HepG2 (cell line): Measurements from ENCODE around the gene GRIN3B. TPM values are rescaled to one million over a fixed set of nuclear protein-coding genes. Genes with fewer than 3 reads are reported as not detected.
A peak's percentile ranks its signal among the peaks of the same experiment; 100 is the strongest.

Experiments used
- ATAC-seq: fragments of 200-7000 bp; cut with Tn5 transposase; 3 replicates; pipeline ENCODE4 v1.9.1; 2020; ENCODE audit warnings: mild to moderate bottlenecking, moderate library complexity
- BruUV-seq: library from RNA; stranded (reverse); fragments of 400-500 nt; replicated peaks from 2 replicates; lab custom pipeline; 2021; lab: Mats Ljungman, UMichigan
- CTCF ChIA-PET: fragments of 300-600 bp; formaldehyde crosslinking; extraction: SDS; loops from one replicate; lab custom pipeline; 2021; ENCODE audit warnings: low total read pairs, inconsistent platforms, low intra/inter-chr PET ratio; lab: Yijun Ruan, JAX
- POLR2A ChIA-PET: fragments of 350-600 bp; sonication (Branson Sonifier 250); formaldehyde crosslinking; loops from one replicate; lab custom pipeline; 2020; ENCODE audit warnings: antibody characterized with exemption, inconsistent platforms; lab: Yijun Ruan, JAX
- DNase-seq: peaks from one replicate; pipeline ENCODE4 v3.0.0-alpha.2; 2015; ENCODE audit warnings: low spot score
- FAIRE-seq: peaks from 3 replicates; lab custom pipeline; 2011; peaks lifted over from hg19 to GRCh38; lab: Jason Lieb, UNC
- H2AFZ ChIP-seq: one replicate; pipeline ENCODE4 v1.6.1; 2011; ENCODE audit warnings: low read length, inconsistent platforms
- H3K27ac ChIP-seq: fragments of 300-600 bp; 3 replicates; pipeline ENCODE4 v1.8.0; 2011; ENCODE audit warnings: mixed run types, mild to moderate bottlenecking, mixed read lengths, low read length, inconsistent platforms; ENCODE audit not compliant: insufficient read depth; ENCODE audit errors: extremely low read length
- H3K27me3 ChIP-seq, 2 experiments: fragments of 200-600 bp in 1 of 2; 2 replicates in 1 of 2; 3 replicates in 1 of 2; pipeline versions ENCODE4 v1.6.0 to v1.8.0; 2011; ENCODE audit warnings: low read length in 2 of 2, mild to moderate bottlenecking in 2 of 2, moderate library complexity in 2 of 2, inconsistent platforms in 1 of 2; ENCODE audit not compliant: insufficient read depth in 2 of 2, control insufficient read depth in 1 of 2
- H3K36me3 ChIP-seq, 2 experiments: fragments of 200-600 bp in 1 of 2; replicated peaks in 1 of 2; 2 replicates in 1 of 2; 3 replicates in 1 of 2; pipeline versions ENCODE4 v1.5.1 to v1.8.0; 2011; ENCODE audit warnings: low read length in 2 of 2, inconsistent platforms in 1 of 2; ENCODE audit not compliant: insufficient read depth in 2 of 2, control insufficient read depth in 1 of 2
- H3K4me1 ChIP-seq: 2 replicates; pipeline ENCODE4 v1.5.1; 2012; ENCODE audit warnings: low read length, inconsistent platforms; ENCODE audit not compliant: insufficient read depth
- H3K4me2 ChIP-seq: 2 replicates; pipeline ENCODE4 v1.6.0; 2011; ENCODE audit warnings: low read depth, low read length, inconsistent platforms
- H3K4me3 ChIP-seq, 3 experiments: fragments of 200-600 bp in 1 of 3; sonication (generic), shearing (Covaris generic) in 1 of 3; replicated peaks in 1 of 3; 2 replicates each; pipeline ENCODE4 v1.5.1; 2011 to 2016; ENCODE audit warnings: low read length in 3 of 3, inconsistent platforms in 2 of 3, low read depth in 2 of 3, mild to moderate bottlenecking in 2 of 3, control low read depth in 1 of 3, mixed read lengths in 1 of 3; ENCODE audit not compliant: insufficient read depth in 1 of 3
- H3K79me2 ChIP-seq: one replicate; pipeline ENCODE4 v1.6.1; 2011; ENCODE audit warnings: low read length, inconsistent platforms; ENCODE audit not compliant: insufficient read depth
- H3K9ac ChIP-seq: 2 replicates; pipeline ENCODE4 v1.6.0; 2011; ENCODE audit warnings: mild to moderate bottlenecking, low read depth, low read length, inconsistent platforms; ENCODE audit not compliant: insufficient read depth
- H3K9me3 ChIP-seq: 2 replicates; pipeline ENCODE4 v1.5.1; 2012; ENCODE audit warnings: mild to moderate bottlenecking, low read length
- H4K20me1 ChIP-seq: 2 replicates; pipeline ENCODE4 v1.6.0; 2011; ENCODE audit warnings: inconsistent platforms, mild to moderate bottlenecking, low read length, moderate library complexity; ENCODE audit not compliant: insufficient read depth
- AGO2 ChIP-seq: fragments of 200-400 bp; formaldehyde crosslinking; optimal IDR thresholded peaks from 2 replicates; pipeline ENCODE3; 2017; ENCODE audit warnings: mild to moderate bottlenecking, low read depth, low read length, moderate library complexity
- ETV5 ChIP-seq: IDR thresholded peaks from 2 replicates; pipeline ENCODE4 v1.6.1; 2018; ENCODE audit warnings: missing biosample characterization, missing genetic modification reagents, inconsistent platforms, borderline replicate concordance
- HNRNPLL ChIP-seq: fragments of 200-400 bp; formaldehyde crosslinking; IDR thresholded peaks from 2 replicates; pipeline ENCODE4 v1.6.1; 2017; ENCODE audit warnings: mild to moderate bottlenecking, low read depth, low read length; ENCODE audit not compliant: poor library complexity, severe bottlenecking
- ISL2 ChIP-seq: sonication (generic); formaldehyde crosslinking; IDR thresholded peaks from 2 replicates; pipeline ENCODE4 v1.5.0; 2020; ENCODE audit warnings: missing genetic modification reagents
- JDP2 ChIP-seq: sonication (generic); formaldehyde crosslinking; IDR thresholded peaks from 2 replicates; pipeline ENCODE4 v1.8.1; 2022; ENCODE audit warnings: missing genetic modification reagents, borderline replicate concordance
- KIAA2018 ChIP-seq: sonication (generic); formaldehyde crosslinking; IDR thresholded peaks from 2 replicates; pipeline ENCODE4 v1.5.0; 2020; ENCODE audit warnings: mild to moderate bottlenecking, missing genetic modification reagents, borderline replicate concordance
- RARG ChIP-seq: sonication (generic); formaldehyde crosslinking; IDR thresholded peaks from 2 replicates; pipeline ENCODE4 v1.4.0; 2020; ENCODE audit warnings: low read depth, mild to moderate bottlenecking, missing genetic modification reagents
- SMAD1 ChIP-seq: sonication (generic); formaldehyde crosslinking; IDR thresholded peaks from 2 replicates; pipeline ENCODE4 v1.4.0; 2020; ENCODE audit warnings: missing genetic modification reagents, low read depth, mild to moderate bottlenecking, borderline replicate concordance
- ZFP91 ChIP-seq: sonication (generic); formaldehyde crosslinking; IDR thresholded peaks from 2 replicates; pipeline ENCODE4 v1.9.0; 2022; ENCODE audit warnings: missing genetic modification reagents, mild to moderate bottlenecking, borderline replicate concordance
- ZNF24 ChIP-seq: fragments of 450-650 bp; IDR thresholded peaks from 2 replicates; pipeline ENCODE4 v1.6.1; 2017; ENCODE audit warnings: antibody characterized with exemption, mild to moderate bottlenecking
- ZNF460 ChIP-seq: sonication (generic); formaldehyde crosslinking; IDR thresholded peaks from 2 replicates; pipeline ENCODE4 v1.5.1; 2020; ENCODE audit warnings: missing genetic modification reagents, mild to moderate bottlenecking, borderline replicate concordance
- ZNF512 ChIP-seq: sonication (generic); formaldehyde crosslinking; IDR thresholded peaks from 2 replicates; pipeline ENCODE4 v1.4.0; 2020; ENCODE audit warnings: mild to moderate bottlenecking, missing genetic modification reagents
- ZNF790 ChIP-seq: sonication (generic); formaldehyde crosslinking; IDR thresholded peaks from 2 replicates; pipeline ENCODE4 v1.8.0; 2022; ENCODE audit warnings: missing genetic modification reagents, mild to moderate bottlenecking, borderline replicate concordance
- WGBS: methylation state at CpG from one replicate; pipeline ENCODE4 v1.1.6; 2017; ENCODE audit warnings: low lambda C conversion rate; 5-methylcytosine and 5-hydroxymethylcytosine counted together
- in situ Hi-C: cut with HindIII; loops from 2 replicates; pipeline ENCODE4 v1.10.0; 2017; ENCODE audit warnings: low pct_unique_long_range_greater_than_20kb; ENCODE audit not compliant: extremely low pct_ligation_motif_present
- intact Hi-C: fragments of 100-400 bp; cut with micrococcal nuclease; formaldehyde crosslinking; loops from one replicate; pipeline ENCODE4 v1.10.0; 2022; ENCODE audit not compliant: unreplicated experiment
- polyA plus RNA-seq, 8 experiments: library from polyadenylated mRNA; depleted of rRNA in 3 of 8; stranded (reverse) in 7 of 8; unstranded in 1 of 8; fragments of >200 nt; fragmentation: Illumina TruSeq in 4 of 8; extraction: Trizol in 4 of 8; gene quantifications; 2 replicates each; pipeline versions ENCODE4 v1.2.1 to v1.2.3, GENCODE V29; 2011 to 2016; ENCODE audit warnings: low read depth in 4 of 8, missing spikeins in 1 of 8, mixed read lengths in 1 of 8; ENCODE audit not compliant: insufficient read depth in 1 of 8
- total RNA-seq, 5 experiments: library from RNA; depleted of rRNA; stranded (reverse); fragments of >200 nt; fragmentation: Illumina TruSeq; extraction: Trizol; gene quantifications; 2 replicates each; pipeline ENCODE4 v1.2.3, GENCODE V29; 2016; ENCODE audit warnings: low read depth in 1 of 5

GRIN3B gene
- total and polyA plus RNA-seq, 2 of the 13 experiments (the other 11 are each of a cell fraction or from before 2014, with no cell fraction given), result 0.07 to 0.20 TPM

- ChIA-PET CTCF (no interaction called here), POLR2A (interaction anchor here (0.6 to 1.4 kb wide), 6 partner anchors 9 to 235 kb away, joined by 3 to 5 read pairs (median 4); partner anchors contain the start of genes ABCA7 and WDR18)
- H3K9me3 ChIP-seq, result no peaks in the 10 kb centered on the region
- no peak overlapping the region for H2AFZ ChIP-seq
- H3K27me3 ChIP-seq, result no peaks in the 10 kb centered on the region; a peak in 1 of 5 replicates
- peaks cover 27% of the 10 kb centered on the region for H4K20me1 ChIP-seq
- peak overlapping the region; percentile 69 to 92 (median 90) for H3K4me3 ChIP-seq
- peak overlapping the region; percentile 93 for H3K4me2 ChIP-seq
- in situ Hi-C loops (no loop called here), intact Hi-C loops (no loop called here)
- DNase-seq, result no peak
- no peak for ATAC-seq
- H3K9ac ChIP-seq, result peak overlapping the region; percentile 90
- peak overlapping the region; percentile 77 for H3K27ac ChIP-seq
- H3K4me1 ChIP-seq, result peaks cover 47% of the 10 kb centered on the region
- no peak for FAIRE-seq
- peaks cover 4 to 5% of the 10 kb centered on the region in 2 experiments; a peak in 1 of 5 replicates for H3K36me3 ChIP-seq
- TSS peak; percentile 51 for BruUV-seq
- peaks cover 58% of the 10 kb centered on the region for H3K79me2 ChIP-seq
- 31% methylated on average over 10 of the region's 18 CpGs for WGBS
- peak; percentile 67 for TF ChIP-seq AGO2
- 0 out of 2 replicates have a peak, but pooled peaks have one; percentile 14 for TF ChIP-seq ZFP91
- TF ChIP-seq ZNF512 (CRISPR knock-in tag), result no peak
- TF ChIP-seq ISL2 (CRISPR knock-in tag), result no peak
- TF ChIP-seq RARG, result no peak
- no peak for TF ChIP-seq HNRNPLL
- 0 out of 2 replicates have a peak, but pooled peaks have one; percentile 29 for TF ChIP-seq KIAA2018 (CRISPR knock-in tag)
- TF ChIP-seq ETV5 (CRISPR knock-in tag), result no peak
- TF ChIP-seq ZNF24, result no peak
- TF ChIP-seq ZNF460 (CRISPR knock-in tag), result no peak
- no peak for TF ChIP-seq ZNF790 (CRISPR knock-in tag)
- 0 out of 2 replicates have a peak, but pooled peaks have one; percentile 44 for TF ChIP-seq SMAD1 (CRISPR knock-in tag)
- no peak for TF ChIP-seq JDP2 (CRISPR knock-in tag)
These were observed 19.4 kb downstream of the GRIN3B start for GRCh38 chr19:1019616-1019961.
